ENCODE data around the gene RNF13. TPM values are rescaled to one million over a fixed set of nuclear protein-coding genes. Genes with fewer than 3 reads are reported as not detected.

The RNF13 gene
- total RNA-seq, 1 experiment from 2014 or later = 76.9 TPM

GRCh38 chr3:149895769-149896168, 82.8 kb downstream of the RNF13 start:
- DNase-seq (ENCODE audit: low read depth, low spot score) (no peak), ATAC-seq (no peak)
- H3K27me3 ChIP-seq (ENCODE audit: control insufficient read depth, insufficient read depth, low read length) = no peaks in the 10 kb centered on the region
- H3K9me3 ChIP-seq (ENCODE audit: control insufficient read depth, insufficient read depth, low read depth, low read length) = no peaks in the 10 kb centered on the region
- in situ Hi-C loops (cut with HindIII; ENCODE audit: low pct_unique_long_range_greater_than_20kb, low sequenced_read_pairs) = no loop called here
- no peak overlapping the region for H3K27ac ChIP-seq (ENCODE audit: low read length)
- intact Hi-C loops (cut with micrococcal nuclease; ENCODE audit: unreplicated experiment) = no loop called here
- no peaks in the 10 kb centered on the region for H3K36me3 ChIP-seq (ENCODE audit: control insufficient read depth, insufficient read depth, low read length)
- POLR2A ChIA-PET = no interaction called here
- H3K4me1 ChIP-seq (ENCODE audit: control insufficient read depth, insufficient read depth, low read length) = no peaks in the 10 kb centered on the region
- CTCF ChIA-PET = no interaction called here
- TF ChIP-seq TCF7L2 (IDR thresholded peaks at IDR 0.05; ENCODE audit: low read depth, low read length) = no peak
- TF ChIP-seq REST (IDR thresholded peaks at IDR 0.05; ENCODE audit: insufficient read depth in 1 of 2, low read depth in 2 of 2, low read length in 1 of 2) = no peak
- TF ChIP-seq SIN3A (IDR thresholded peaks at IDR 0.05; ENCODE audit: borderline replicate concordance, insufficient read depth, low read depth, low read length) = no peak
- no peak for TF ChIP-seq POLR2AphosphoS5 (IDR thresholded peaks at IDR 0.05; ENCODE audit: low read depth, low read length)
- TF ChIP-seq CTCF (IDR thresholded peaks at IDR 0.05) = no peak
- no TSS peak for BruUV-seq (replicated peaks)
- no peak overlapping the region for H3K4me3 ChIP-seq (ENCODE audit: low read depth in 2 of 2, low read length in 2 of 2)

DNA sequence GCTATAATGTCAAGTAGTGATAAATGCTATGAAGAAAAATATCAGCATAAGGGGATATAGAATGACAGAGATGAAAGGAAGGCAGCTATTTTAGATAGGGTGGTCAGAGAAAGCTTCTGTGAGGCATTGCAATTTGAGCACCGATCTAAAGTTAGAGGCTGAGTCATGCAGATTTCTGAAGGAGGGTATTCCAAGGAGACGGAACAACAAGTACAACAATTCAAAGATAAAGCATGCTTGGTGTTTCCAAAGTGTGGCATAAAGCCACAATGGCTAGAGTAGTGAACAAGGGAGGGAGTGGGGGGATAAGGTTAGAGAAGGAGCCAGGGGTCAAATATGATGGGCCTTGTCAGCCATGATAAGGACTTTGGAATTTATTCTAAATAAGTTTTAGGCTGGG, 85.8 kb downstream of the RNF13 start:
- H3K27ac ChIP-seq (ENCODE audit: low read length) = no peak overlapping the region
- intact Hi-C loops (cut with micrococcal nuclease; ENCODE audit: unreplicated experiment) (no loop called here), in situ Hi-C loops (cut with HindIII; ENCODE audit: low pct_unique_long_range_greater_than_20kb, low sequenced_read_pairs) (no loop called here)
- no peaks in the 10 kb centered on the region for H3K27me3 ChIP-seq (ENCODE audit: control insufficient read depth, insufficient read depth, low read length)
- H3K36me3 ChIP-seq (ENCODE audit: control insufficient read depth, insufficient read depth, low read length) = peaks cover 4% of the 10 kb centered on the region; the same call in 1 of the 2 replicates
- ChIA-PET CTCF (no interaction called here), POLR2A (no interaction called here)
- no peak for TF ChIP-seq REST (IDR thresholded peaks at IDR 0.05; ENCODE audit: insufficient read depth in 1 of 2, low read depth in 2 of 2, low read length in 1 of 2)
- no peak for TF ChIP-seq TCF7L2 (IDR thresholded peaks at IDR 0.05; ENCODE audit: low read depth, low read length)
- no peaks in the 10 kb centered on the region for H3K9me3 ChIP-seq (ENCODE audit: control insufficient read depth, insufficient read depth, low read depth, low read length)
- H3K4me3 ChIP-seq (ENCODE audit: low read depth in 2 of 2, low read length in 2 of 2) = no peak overlapping the region
- no TSS peak for BruUV-seq (replicated peaks)
- DNase-seq (ENCODE audit: low read depth, low spot score) (no peak), ATAC-seq (no peak)
- no peaks in the 10 kb centered on the region for H3K4me1 ChIP-seq (ENCODE audit: control insufficient read depth, insufficient read depth, low read length)

All from Panc1 (cell line).